ENCODE results near the gene FIG4. TPM values are rescaled to one million over a fixed set of nuclear protein-coding genes. Genes with fewer than 3 reads are reported as not detected.
"Not testable (repeated sequence)": the region's sequence is repeated elsewhere in the genome, so short reads cannot be mapped to it uniquely, and the experiment has no call there.

The FIG4 gene
- total RNA-seq, 2 experiments from 2014 or later: 13.8 to 14.5 TPM

- no peaks in the 10 kb centered on the region for H3K27me3 Mint-ChIP-seq
Observed at GRCh38 chr6:109720311-109720710, 29.2 kb downstream of the FIG4 start.

GRCh38 chr6:109722011-109722410 is 30.9 kb downstream of the FIG4 start:
- Mint-ChIP-seq H3K9me3 (peaks cover 6% of the 10 kb centered on the region), H3K27me3 (no peaks in the 10 kb centered on the region), H3K4me3 (no peak overlapping the region), H3K4me1 (no peaks in the 10 kb centered on the region), H3K27ac (no peak overlapping the region), H3K36me3 (peaks cover 28% of the 10 kb centered on the region)
- DNase-seq: no peak

More at GRCh38 chr6:109720311-109720710, 29.2 kb downstream of the FIG4 start:
- Mint-ChIP-seq H3K36me3 (peaks cover 17% of the 10 kb centered on the region), H3K9me3 (peaks cover 3% of the 10 kb centered on the region), H3K4me3 (no peak overlapping the region), H3K4me1 (no peaks in the 10 kb centered on the region), H3K27ac (no peak overlapping the region)
- DNase-seq: no peak

GRCh38 chr6:109722564-109723254 is 31.6 kb downstream of the FIG4 start:
- Mint-ChIP-seq H3K36me3 (peaks cover 28% of the 10 kb centered on the region), H3K27me3 (no peaks in the 10 kb centered on the region), H3K27ac (no peak overlapping the region), H3K4me3 (no peak overlapping the region), H3K9me3 (peaks cover 6% of the 10 kb centered on the region), H3K4me1 (no peaks in the 10 kb centered on the region)
- no peak for DNase-seq

GRCh38 chr6:109725250-109725649 is 34.2 kb downstream of the FIG4 start:
- H3K4me3 Mint-ChIP-seq, H3K4me1 Mint-ChIP-seq, DNase-seq, H3K27me3 Mint-ChIP-seq, H3K9me3 Mint-ChIP-seq, H3K27ac Mint-ChIP-seq: not testable (repeated sequence)
- peaks cover 30% of the 10 kb centered on the region for H3K36me3 Mint-ChIP-seq

- Mint-ChIP-seq H3K4me3 (no peak overlapping the region), H3K9me3 (no peaks in the 10 kb centered on the region), H3K27ac (no peak overlapping the region), H3K4me1 (no peaks in the 10 kb centered on the region), H3K36me3 (peaks cover 11% of the 10 kb centered on the region), H3K27me3 (no peaks in the 10 kb centered on the region)
- DNase-seq: no peak
Observed at GRCh38 chr6:109736273-109737025, 45.4 kb downstream of the FIG4 start.

- Mint-ChIP-seq H3K27me3 (no peaks in the 10 kb centered on the region), H3K4me1 (no peaks in the 10 kb centered on the region), H3K9me3 (no peaks in the 10 kb centered on the region), H3K27ac (no peak overlapping the region), H3K4me3 (no peak overlapping the region), H3K36me3 (peaks cover 12% of the 10 kb centered on the region)
- DNase-seq: no peak
Observed at GRCh38 chr6:109738255-109738654, 47.2 kb downstream of the FIG4 start.

- DNase-seq: no peak
- Mint-ChIP-seq H3K9me3 (no peaks in the 10 kb centered on the region), H3K4me1 (no peaks in the 10 kb centered on the region), H3K27me3 (no peaks in the 10 kb centered on the region), H3K27ac (no peak overlapping the region), H3K36me3 (peaks cover 15% of the 10 kb centered on the region), H3K4me3 (no peak overlapping the region)
Observed at GRCh38 chr6:109738667-109739066, 47.6 kb downstream of the FIG4 start.

- H3K9me3 Mint-ChIP-seq: peaks cover under 1% of the 10 kb centered on the region
- no peaks in the 10 kb centered on the region for H3K27me3 Mint-ChIP-seq
- H3K4me3 Mint-ChIP-seq: no peak overlapping the region
- no peak for DNase-seq
- H3K36me3 Mint-ChIP-seq: peaks cover 25% of the 10 kb centered on the region
- H3K4me1 Mint-ChIP-seq: no peaks in the 10 kb centered on the region
- H3K27ac Mint-ChIP-seq: no peak overlapping the region
Observed at GRCh38 chr6:109739686-109740085, 48.6 kb downstream of the FIG4 start.

GRCh38 chr6:109740787-109741186 is 49.7 kb downstream of the FIG4 start:
- Mint-ChIP-seq H3K27me3 (no peaks in the 10 kb centered on the region), H3K4me1 (no peaks in the 10 kb centered on the region), H3K9me3 (peaks cover 2% of the 10 kb centered on the region), H3K27ac (no peak overlapping the region), H3K4me3 (no peak overlapping the region), H3K36me3 (peaks cover 33% of the 10 kb centered on the region)
- DNase-seq: no peak

GRCh38 chr6:109743739-109744138 is 52.6 kb downstream of the FIG4 start:
- H3K9me3 Mint-ChIP-seq: peaks cover 2% of the 10 kb centered on the region
- H3K27me3 Mint-ChIP-seq: no peaks in the 10 kb centered on the region
- H3K36me3 Mint-ChIP-seq: peaks cover 31% of the 10 kb centered on the region
- H3K4me1 Mint-ChIP-seq: no peaks in the 10 kb centered on the region
- DNase-seq: no peak
- no peak overlapping the region for H3K4me3 Mint-ChIP-seq
- H3K27ac Mint-ChIP-seq: no peak overlapping the region

- DNase-seq, H3K4me3 Mint-ChIP-seq, H3K4me1 Mint-ChIP-seq, H3K27me3 Mint-ChIP-seq, H3K27ac Mint-ChIP-seq, H3K9me3 Mint-ChIP-seq: not testable (repeated sequence)
- peaks cover 30% of the 10 kb centered on the region for H3K36me3 Mint-ChIP-seq
Observed at GRCh38 chr6:109744779-109745178, 53.7 kb downstream of the FIG4 start.

GRCh38 chr6:109747221-109747620 is 56.1 kb downstream of the FIG4 start:
- H3K4me1 Mint-ChIP-seq: no peaks in the 10 kb centered on the region
- no peak overlapping the region for H3K27ac Mint-ChIP-seq
- H3K9me3 Mint-ChIP-seq: peaks cover 2% of the 10 kb centered on the region
- DNase-seq: no peak
- peaks cover 23% of the 10 kb centered on the region for H3K36me3 Mint-ChIP-seq
- H3K4me3 Mint-ChIP-seq: no peak overlapping the region
- no peaks in the 10 kb centered on the region for H3K27me3 Mint-ChIP-seq

- Mint-ChIP-seq H3K27ac (no peak overlapping the region), H3K27me3 (no peaks in the 10 kb centered on the region), H3K4me3 (no peak overlapping the region), H3K9me3 (peaks cover 21% of the 10 kb centered on the region), H3K4me1 (peaks cover 14% of the 10 kb centered on the region), H3K36me3 (peaks cover 45% of the 10 kb centered on the region)
- DNase-seq: no peak
Observed at GRCh38 chr6:109759098-109759955, 68.2 kb downstream of the FIG4 start.

- Mint-ChIP-seq H3K36me3 (peaks cover 37% of the 10 kb centered on the region), H3K27me3 (no peaks in the 10 kb centered on the region), H3K9me3 (peaks cover 18% of the 10 kb centered on the region), H3K4me1 (peaks cover 14% of the 10 kb centered on the region), H3K27ac (no peak overlapping the region), H3K4me3 (no peak overlapping the region)
- DNase-seq: no peak
Observed at GRCh38 chr6:109760208-109760607, 69.1 kb downstream of the FIG4 start.

- no peaks in the 10 kb centered on the region for H3K27me3 Mint-ChIP-seq
- peaks cover 8% of the 10 kb centered on the region for H3K9me3 Mint-ChIP-seq
- no peak overlapping the region for H3K4me3 Mint-ChIP-seq
- peaks cover 19% of the 10 kb centered on the region for H3K36me3 Mint-ChIP-seq
- no peak for DNase-seq
- H3K27ac Mint-ChIP-seq: no peak overlapping the region
- peaks cover 14% of the 10 kb centered on the region for H3K4me1 Mint-ChIP-seq
Observed at GRCh38 chr6:109762166-109762565, 71.1 kb downstream of the FIG4 start.

All from activated naive CD8-positive, alpha-beta T cell treated with anti-CD3 and anti-CD28 coated beads for 36 hours (primary cell).